GM20431 (cell line): ENCODE data around the gene UNC45B.
"Not testable (repeated sequence)": the region's sequence is repeated elsewhere in the genome, so short reads cannot be mapped to it uniquely, and the experiment has no call there.

Experiments used
- in situ Hi-C: fragments of 300-500 bp; cut with MseI, MboI; formaldehyde crosslinking; loops from one replicate; pipeline ENCODE4 v1.15.0; 2020; ENCODE audit warnings: low sequenced_read_pairs; ENCODE audit not compliant: unreplicated experiment

The UNC45B gene

GRCh38 chr17:35191001-35191695 is 43.5 kb downstream of the UNC45B start:
- in situ Hi-C loops: no loop called here

DNA sequence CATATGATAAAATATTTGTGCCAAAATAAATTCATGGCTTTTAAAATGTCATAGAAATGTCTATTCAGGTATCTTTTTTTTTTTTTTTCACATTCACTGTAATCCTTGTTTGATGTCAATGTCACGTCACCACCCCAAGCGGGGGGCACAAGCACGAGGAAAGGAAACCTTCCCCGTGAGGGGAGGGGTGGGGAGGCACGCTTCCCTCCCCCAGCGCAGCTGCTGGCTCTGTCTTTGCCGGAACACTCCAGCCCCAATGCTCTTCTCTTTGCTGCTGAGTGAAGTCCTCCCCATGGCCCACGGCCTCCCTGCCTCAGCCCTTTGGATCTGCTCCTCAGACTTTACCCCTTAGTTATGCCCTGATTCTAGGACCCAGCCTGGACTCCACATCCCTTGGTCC is 45.1 kb downstream of the UNC45B start:
- in situ Hi-C loops: no loop called here

- in situ Hi-C loops: not testable (repeated sequence)
These were observed 46.4 kb downstream of the UNC45B start, which contains the start of gene SLC35G3 for GRCh38 chr17:35194001-35194400. SLC35G3 (minus strand) TSS chr17:35194393; CDS start chr17:35194307, 86 bp downstream.

DNA sequence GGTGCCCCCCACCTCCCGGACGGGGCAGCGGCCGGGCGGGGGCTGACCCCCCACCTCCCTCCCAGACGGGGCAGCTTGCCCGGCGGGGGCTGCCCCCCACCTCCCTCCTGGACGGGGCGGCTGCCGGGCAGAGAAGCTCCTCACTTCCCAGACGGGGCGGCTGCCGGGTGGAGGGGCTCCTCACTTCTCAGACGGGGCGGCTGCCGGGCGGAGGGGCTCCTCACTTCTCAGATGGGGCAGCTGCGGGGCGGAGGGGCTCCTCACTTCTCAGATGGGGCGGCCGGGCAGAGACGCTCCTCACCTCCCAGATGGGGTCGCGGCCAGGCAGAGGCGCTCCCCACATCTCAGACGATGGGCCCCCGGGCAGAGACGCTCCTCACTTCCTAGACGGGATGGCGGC is 47.4 kb downstream of the UNC45B start:
- in situ Hi-C loops: not testable (repeated sequence)

- in situ Hi-C loops: not testable (repeated sequence)
These were observed 55.0 kb downstream of the UNC45B start for GRCh38 chr17:35202582-35202981.

DNA sequence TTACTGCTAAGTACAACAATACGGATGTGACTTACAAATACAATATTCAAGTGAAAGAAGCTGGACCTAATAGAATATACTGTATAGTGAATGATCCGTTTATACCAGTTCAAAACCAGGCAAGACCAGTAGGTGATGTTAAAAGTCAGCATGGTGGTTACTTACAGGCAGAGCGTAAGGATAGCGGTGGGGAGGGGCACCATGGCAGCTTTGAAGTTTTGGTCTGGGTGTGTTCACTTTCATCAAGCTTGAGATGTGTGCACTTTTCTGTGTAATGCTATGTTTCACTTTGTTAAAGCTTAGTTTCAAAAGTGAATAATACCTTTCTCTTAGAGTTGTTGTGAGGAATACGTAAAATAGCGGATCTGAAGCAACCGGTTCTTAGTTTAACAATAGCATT is 63.1 kb downstream of the UNC45B start:
- in situ Hi-C loops: no loop called here

DNA sequence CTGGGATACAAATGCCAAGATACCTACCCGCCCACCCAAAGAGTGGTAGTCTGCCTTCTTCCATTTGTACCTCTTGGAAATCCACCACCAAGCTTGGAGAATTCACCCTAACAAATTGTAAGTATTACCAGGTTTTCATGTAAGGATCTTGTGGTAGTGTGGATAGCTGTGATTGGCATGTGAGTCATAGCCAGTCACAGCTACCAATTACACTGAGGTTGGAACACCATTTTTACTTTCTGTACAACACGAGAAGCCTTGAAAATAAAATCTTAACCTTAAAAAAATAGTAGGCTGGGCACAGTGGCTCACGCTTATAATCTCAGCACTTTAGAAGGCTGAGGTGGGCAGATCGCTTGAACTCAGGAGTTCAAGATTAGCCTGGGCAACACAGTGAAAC is 65.1 kb downstream of the UNC45B start:
- in situ Hi-C loops: no loop called here

DNA sequence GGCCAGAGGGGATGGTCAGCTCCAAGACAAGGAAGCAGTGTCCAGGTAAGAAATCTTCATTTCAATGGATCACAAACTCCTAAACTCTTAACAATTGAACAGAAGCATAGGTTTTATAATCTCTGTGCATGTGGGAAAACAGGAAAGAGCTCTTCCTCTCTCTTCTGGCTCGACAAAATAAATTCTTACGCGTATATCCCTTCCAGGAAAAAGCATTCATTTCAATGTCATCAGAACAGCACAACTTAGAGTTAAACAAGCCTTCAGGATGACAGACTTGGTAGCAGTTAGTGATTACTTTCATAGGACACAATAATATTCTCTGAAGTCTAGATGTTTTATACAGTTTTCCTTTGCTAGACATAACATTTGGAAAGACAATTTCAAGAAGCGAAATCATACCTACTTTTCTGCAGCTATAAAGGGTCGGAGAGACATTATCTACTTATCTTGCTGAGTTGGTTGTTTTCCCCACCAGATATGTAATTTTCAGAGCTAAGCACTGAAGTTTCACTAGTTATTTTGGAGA is 65.9 kb downstream of the UNC45B start:
- in situ Hi-C loops: no loop called here

- in situ Hi-C loops: no loop called here
These were observed 66.6 kb downstream of the UNC45B start for GRCh38 chr17:35214192-35214591.

DNA sequence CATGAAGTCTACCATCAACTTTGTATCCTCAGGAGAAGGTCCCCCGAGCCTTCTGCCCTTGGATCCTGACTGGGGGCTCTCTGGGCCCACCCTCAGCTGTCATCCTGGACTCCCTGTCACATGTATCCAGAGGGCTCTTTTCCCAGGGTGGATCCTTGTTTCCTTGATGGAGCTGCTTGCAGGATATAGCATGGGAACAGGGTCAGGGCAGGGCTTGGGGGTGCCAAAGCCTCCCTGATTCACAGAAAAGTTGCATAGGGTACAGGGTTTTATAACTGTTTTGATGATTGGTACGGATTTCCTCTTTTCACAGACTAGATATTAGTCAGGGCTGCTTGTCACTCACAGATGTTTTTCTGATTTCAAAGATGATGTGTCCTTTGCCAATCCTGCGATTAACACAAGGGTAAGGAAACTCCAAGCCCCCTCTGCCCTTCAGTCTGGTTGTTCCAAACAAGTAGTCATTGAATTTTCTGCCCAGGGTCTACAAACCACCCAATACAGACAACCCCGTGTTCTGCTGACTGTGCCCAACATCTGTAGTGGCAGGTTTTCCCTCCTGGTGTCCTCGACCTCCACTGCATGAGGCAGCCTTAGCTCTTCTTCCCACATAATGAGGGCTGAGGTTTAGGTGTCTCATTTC is 67.1 kb downstream of the UNC45B start:
- in situ Hi-C loops: no loop called here

DNA sequence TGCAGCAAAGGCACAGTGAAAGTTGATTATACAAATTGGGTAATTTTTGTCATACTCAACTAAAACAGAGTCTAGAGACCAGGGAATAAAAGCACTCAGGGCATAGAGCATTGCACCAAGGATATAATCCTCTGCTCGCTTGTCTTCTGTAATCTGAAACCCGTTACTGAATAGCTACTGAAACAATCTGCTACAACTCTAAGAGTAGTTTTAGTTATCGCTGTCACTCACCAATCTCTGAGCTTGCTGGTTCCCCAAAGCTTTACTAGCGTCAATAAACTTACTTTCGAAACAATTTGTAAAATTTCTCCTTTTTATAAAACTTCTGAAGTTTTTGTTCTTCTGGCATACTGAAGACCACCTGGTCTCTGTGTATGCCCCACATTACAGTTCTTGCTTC is 69.5 kb downstream of the UNC45B start:
- in situ Hi-C loops: no loop called here

DNA sequence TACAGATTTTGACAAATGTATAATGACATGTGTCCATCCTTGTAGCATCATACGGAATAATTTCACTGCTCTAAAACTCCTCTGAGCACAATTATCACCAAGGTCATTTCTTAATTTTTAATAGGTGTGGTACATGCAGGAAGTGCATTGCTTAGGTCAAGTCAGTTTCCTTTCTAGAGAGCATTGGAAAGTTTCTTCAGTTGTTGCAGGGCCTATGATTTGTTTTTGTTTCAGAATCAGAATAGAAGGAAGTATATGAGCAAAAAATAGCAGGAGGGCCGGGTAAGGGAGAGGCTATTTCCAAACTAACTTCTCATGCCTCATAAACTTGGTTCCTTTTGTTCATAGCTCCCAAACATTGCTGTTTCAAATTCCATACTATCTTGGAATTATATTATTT is 71.3 kb downstream of the UNC45B start:
- in situ Hi-C loops: no loop called here

DNA sequence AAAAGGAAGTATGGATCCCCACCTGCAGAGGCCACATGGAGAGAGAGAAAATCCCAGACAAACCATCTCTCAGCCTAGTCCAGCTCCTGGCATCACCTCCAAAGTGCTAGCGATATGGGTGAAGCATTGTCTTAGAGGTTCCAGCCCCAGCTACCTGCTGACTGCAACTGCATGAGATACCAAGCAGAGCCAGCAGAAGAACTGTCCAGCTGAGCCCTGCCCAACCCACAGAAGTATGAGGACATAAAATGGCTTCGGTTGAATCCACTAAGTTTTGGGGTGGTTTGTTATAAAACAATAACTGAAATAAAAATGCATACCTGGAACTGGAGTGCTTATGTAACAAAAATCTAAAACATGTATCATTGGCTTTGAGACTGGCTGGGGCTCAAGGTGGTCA is 74.8 kb downstream of the UNC45B start:
- in situ Hi-C loops: no loop called here

- in situ Hi-C loops: no loop called here
These were observed 76.8 kb downstream of the UNC45B start for GRCh38 chr17:35224436-35224835.

- in situ Hi-C loops: no loop called here
These were observed 79.9 kb downstream of the UNC45B start for GRCh38 chr17:35227546-35227945.

DNA sequence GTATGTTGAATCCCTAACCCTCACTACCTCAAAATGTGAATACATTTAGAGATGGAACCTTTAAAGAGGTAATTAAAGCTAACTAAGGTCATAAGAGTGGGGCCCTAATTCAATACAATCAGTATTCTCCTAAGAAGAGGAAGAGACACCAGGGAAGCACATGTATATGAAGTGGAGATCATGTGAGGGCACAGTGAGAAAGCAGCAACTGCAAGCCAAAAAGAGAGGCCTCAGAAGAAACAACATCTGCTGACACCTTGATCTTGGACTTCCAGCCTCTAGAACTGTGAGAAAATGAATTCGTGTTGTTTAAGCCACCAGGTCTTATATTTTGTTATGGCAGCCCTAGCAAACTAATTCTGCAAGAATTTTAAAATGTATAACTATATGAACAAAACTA is 82.0 kb downstream of the UNC45B start:
- in situ Hi-C loops: no loop called here

GRCh38 chr17:35234315-35234714 is 86.7 kb downstream of the UNC45B start:
- in situ Hi-C loops: not testable (repeated sequence)

- in situ Hi-C loops: no loop called here
These were observed 87.7 kb downstream of the UNC45B start for GRCh38 chr17:35235289-35235688.

DNA sequence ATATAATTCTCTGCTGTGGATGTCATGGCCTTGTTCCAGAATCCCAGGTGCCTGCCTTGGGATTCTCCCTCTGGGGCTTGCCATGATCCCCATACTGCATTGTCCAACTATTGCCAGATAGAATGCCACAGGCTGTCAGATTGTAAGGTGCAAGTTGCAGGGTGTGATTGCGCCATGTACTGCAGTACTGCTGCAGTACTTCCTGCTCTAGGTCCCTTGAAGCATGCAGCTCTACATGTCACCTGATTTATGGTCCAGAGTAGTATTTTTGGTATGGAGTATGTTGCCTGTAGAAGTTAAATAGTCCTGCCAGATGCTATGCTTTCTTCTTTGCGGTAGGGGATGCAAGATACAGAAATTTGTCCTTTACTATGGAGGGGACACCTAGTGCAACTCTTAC is 88.3 kb downstream of the UNC45B start:
- in situ Hi-C loops: no loop called here

GRCh38 chr17:35236821-35237220 is 89.2 kb downstream of the UNC45B start:
- in situ Hi-C loops: no loop called here

DNA sequence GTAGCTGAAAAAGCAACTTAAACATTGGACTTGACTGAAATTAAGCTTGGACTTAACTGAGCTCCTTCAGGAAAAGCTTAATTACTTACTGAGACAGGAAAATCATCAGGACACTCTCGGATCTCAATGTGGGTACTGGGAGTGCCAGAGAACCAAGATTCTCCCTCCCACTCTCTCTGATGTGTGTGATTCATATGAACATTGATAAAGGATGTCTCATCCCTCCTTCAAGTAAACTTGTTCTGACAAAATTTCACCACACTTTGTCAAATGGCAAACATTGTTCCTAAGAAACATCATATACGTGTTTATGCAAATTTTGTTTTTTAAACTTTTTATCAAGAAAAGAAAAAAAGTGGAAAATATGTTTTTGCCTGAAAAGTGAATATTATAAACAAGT is 91.2 kb downstream of the UNC45B start:
- in situ Hi-C loops: no loop called here
